Astrocyte (in vitro differentiated cells and primary cell): ENCODE measurements around the gene EFTUD2.

Experiments
- EZH2 ChIP-seq: IDR thresholded peaks from 2 replicates; pipeline ENCODE4 v1.6.1; 2012; ENCODE audit warnings: mild to moderate bottlenecking, low read length, inconsistent platforms; ENCODE audit not compliant: insufficient read depth
- TF ChIP-seq, protein P1 (sequence below): IDR thresholded peaks from 2 replicates; pipeline ENCODE4 v1.5.1; 2011; ENCODE audit warnings: low read depth, mild to moderate bottlenecking, inconsistent platforms, low read length, moderate library complexity; ENCODE audit not compliant: insufficient read depth

DNA sequence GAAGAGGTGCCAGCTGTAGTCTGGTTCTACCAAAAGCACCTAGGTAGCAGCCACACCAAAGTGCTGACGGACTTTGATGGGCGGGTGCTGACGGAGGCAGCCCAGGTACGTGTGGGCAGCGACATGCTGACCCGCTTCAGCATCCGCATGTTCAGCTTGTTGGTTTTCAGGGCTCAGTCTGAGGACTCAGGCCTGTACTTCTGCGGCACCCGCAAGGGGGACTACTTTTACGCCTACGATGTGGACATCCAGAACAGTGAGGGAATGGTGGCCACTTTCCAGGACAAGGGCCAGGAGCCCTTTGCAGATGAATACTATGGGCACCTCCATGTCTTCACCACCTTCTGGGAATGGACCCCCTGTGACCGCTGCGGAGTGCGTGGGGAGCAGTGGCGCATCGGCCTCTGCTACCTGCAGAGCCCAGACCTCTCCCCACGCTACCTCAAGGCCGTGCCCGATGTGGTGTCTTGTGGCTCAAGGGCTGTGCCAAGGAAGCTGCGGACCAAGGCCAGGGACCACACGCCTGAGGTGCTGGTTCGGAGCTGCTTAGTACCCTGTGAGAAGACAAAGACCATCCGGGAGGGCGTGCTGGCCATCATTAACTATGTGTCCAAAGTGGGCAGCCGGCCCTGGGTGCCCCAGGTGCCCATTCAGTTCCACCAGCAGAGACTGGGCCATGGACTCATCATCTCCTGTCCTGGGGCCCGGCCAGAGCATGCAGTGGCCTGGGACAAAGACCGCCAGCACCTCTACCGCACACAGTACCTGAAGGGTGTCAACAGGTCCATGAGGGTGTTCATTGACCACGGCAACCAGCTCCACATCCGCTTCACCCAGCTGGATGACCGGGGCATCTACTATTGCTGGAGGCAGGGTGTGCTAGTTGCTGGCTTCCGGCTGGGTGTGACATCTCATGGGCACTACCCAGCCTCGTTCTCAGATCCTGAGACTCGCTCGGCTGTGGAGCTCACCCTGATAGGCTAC lies 5.0 kb upstream of the EFTUD2 start:
- no peak for TF ChIP-seq EZH2
- TF ChIP-seq, protein P1, sequence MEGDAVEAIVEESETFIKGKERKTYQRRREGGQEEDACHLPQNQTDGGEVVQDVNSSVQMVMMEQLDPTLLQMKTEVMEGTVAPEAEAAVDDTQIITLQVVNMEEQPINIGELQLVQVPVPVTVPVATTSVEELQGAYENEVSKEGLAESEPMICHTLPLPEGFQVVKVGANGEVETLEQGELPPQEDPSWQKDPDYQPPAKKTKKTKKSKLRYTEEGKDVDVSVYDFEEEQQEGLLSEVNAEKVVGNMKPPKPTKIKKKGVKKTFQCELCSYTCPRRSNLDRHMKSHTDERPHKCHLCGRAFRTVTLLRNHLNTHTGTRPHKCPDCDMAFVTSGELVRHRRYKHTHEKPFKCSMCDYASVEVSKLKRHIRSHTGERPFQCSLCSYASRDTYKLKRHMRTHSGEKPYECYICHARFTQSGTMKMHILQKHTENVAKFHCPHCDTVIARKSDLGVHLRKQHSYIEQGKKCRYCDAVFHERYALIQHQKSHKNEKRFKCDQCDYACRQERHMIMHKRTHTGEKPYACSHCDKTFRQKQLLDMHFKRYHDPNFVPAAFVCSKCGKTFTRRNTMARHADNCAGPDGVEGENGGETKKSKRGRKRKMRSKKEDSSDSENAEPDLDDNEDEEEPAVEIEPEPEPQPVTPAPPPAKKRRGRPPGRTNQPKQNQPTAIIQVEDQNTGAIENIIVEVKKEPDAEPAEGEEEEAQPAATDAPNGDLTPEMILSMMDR = no peak
